Stimulated activated CD4-positive, alpha-beta T cell treated with anti-CD3 and anti-CD28 coated beads, Interleukin-12 subunit alpha, Interleukin-12 subunit beta, amount 100 ng/mL, for 48 hours (primary cell): ENCODE results near the gene CUTC.
"Not testable (repeated sequence)": the region's sequence is repeated elsewhere in the genome, so short reads cannot be mapped to it uniquely, and the experiment has no call there.

ENCODE experiments used
- DNase-seq, 3 donors: peaks; one replicate each; pipeline ENCODE4 v3.0.0-alpha.2; 2020; ENCODE audit warnings: low read depth in 2 of 3, low spot score in 1 of 3

The CUTC gene, protein sequence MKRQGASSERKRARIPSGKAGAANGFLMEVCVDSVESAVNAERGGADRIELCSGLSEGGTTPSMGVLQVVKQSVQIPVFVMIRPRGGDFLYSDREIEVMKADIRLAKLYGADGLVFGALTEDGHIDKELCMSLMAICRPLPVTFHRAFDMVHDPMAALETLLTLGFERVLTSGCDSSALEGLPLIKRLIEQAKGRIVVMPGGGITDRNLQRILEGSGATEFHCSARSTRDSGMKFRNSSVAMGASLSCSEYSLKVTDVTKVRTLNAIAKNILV

GRCh38 chr10:99732033-99732842 lies at the start of gene CUTC, which contains the start of gene COX15:
TSS of gene CUTC (plus strand) at chr10:99732234. CDS start at chr10:99732349, 115 bp downstream.
TSS of gene COX15 (minus strand) at chr10:99732127. CDS start at chr10:99732049, 78 bp downstream.
- peak; percentile 92 for DNase-seq

- no peak for DNase-seq
Observed at GRCh38 chr10:99682752-99683151, 49.3 kb upstream of the CUTC start.

DNA sequence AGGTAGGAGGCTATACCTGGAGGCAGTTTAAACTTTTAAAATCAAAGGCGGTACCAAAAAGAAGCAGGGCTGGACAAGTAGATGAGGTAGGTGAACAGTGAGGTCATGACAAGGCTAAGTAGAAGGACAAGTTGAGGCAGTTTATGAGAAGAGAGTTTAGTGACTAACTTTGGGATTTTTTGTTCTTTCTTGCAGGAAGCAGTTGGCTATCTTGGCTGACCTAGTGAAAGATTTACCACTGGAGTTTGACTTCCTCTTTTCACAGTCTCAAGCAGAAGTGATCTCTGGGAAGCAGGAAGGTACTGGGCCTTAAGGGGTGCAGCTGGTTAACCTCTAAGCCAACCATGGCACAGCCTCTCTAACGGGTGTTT lies 46.5 kb upstream of the CUTC start:
- no peak for DNase-seq

DNA sequence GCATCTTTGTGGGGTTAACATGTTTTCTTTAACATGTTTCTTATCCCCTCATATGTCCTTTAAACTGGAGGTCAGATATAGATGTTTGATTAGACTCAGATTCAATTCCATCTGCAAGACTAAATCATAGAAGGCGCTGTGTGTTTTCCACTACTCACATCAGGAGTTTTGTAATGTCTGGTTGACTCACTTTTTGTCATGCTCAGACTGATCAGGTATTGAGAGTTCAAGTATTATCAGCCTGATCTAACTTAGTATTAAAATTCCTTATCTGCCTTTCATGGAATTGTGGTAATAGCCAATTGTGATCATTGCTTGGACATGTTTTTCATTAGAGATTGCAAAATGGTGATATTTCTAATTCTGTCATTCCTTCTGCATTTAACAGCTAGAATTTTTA lies 42.6 kb upstream of the CUTC start:
- DNase-seq: no peak

DNA sequence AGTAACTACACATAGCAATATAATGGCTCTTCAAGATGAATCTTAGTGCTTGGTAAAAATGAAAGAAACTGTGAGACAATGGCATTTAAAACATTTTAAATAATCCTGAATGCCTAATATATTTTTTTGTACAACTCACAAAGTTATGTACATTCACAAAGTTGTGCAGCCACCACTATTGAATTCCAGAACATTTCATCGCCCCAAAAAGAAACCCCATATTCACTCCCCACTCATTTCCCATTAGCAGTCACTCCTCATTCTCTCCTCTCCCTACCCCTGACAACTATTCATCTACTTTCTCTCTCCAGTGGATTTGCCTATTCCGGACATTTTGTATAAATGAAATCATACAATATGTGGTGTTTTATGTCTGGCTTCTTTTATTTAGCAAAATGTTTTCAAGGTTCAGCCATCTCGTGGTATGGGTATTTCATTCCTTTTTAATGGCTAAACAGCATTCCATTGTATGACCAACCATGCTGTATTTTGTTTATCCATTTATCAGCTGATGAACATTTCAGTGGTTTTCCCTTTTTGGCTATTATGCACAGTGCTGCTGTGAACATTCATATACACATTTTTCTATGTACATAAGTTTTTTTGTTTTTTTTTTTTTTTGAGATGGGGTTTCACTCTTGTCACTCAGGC lies 38.0 kb upstream of the CUTC start:
- no peak for DNase-seq

DNA sequence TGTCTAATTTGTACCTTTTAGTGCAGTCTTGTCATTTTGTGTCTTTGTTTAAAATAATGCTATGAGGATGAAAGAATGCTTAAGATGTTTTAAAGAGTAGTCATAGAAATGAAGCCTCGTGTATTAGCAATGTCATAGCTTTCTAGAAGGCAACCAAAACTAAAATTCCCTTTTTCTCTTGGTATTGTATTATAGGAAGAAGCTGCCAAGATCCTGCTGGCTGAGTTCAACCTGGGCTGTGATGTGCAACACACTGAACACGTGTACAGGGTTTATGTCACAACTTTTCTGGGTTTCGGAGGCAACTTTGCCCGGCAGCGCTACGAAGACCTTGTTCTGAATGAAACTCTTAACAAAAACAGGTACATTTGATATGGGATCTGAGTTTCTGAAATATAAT lies 36.3 kb upstream of the CUTC start:
- DNase-seq: no peak

DNA sequence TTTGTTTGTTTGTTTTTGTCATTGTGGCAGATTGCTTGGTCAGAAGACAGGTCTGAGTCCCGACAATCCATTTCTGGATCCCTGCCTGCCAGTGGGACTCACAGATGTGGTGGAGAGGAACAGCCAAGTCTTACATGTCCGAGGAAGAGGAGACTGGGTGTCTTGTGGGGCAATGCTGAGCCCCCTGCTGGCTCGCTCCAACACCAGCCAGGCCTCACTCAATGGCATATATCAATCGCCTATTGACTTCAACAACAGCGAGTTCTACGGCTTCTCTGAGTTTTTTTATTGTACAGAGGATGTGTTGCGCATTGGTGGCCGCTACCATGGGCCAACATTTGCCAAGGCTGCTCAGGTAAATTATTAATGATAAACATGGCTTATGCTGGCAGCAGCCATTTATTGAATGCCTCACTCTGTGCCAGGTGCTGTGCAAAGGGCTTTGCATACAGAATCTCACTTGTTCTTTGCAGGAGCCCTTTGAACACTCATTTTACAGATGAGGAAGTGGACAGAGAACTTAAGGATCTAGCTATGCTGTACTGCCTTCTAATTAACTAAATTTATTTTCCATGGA lies 33.4 kb upstream of the CUTC start:
- DNase-seq: no peak

- DNase-seq: no peak
Observed at GRCh38 chr10:99700649-99701048, 31.4 kb upstream of the CUTC start.

DNA sequence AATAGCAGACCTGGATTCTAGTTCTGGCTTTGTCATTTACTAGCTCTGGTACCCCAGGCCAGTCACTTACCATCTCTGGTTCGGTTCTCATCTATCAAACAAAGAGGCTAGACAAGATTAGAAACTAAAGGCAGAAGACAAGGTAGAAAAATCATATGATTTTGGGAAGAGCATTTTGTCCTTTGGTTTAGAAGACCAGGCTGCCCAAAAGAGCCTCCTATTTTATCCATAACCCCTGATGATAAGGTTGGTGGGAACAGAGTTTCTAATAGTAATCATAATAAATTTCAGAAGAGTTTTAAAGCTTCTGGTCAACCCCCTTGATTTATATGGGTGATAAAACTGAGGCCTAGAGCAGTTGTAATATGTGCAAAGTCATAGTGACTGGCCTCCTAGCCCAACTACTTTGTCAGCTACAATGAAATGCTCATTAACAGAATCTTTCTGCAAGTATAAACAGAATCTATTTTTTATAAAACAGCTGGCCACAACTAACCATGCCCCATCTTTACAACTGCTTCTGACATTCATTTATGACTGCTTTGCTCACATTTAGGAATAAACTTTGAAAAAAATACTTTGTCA lies 23.5 kb upstream of the CUTC start:
- no peak for DNase-seq

DNA sequence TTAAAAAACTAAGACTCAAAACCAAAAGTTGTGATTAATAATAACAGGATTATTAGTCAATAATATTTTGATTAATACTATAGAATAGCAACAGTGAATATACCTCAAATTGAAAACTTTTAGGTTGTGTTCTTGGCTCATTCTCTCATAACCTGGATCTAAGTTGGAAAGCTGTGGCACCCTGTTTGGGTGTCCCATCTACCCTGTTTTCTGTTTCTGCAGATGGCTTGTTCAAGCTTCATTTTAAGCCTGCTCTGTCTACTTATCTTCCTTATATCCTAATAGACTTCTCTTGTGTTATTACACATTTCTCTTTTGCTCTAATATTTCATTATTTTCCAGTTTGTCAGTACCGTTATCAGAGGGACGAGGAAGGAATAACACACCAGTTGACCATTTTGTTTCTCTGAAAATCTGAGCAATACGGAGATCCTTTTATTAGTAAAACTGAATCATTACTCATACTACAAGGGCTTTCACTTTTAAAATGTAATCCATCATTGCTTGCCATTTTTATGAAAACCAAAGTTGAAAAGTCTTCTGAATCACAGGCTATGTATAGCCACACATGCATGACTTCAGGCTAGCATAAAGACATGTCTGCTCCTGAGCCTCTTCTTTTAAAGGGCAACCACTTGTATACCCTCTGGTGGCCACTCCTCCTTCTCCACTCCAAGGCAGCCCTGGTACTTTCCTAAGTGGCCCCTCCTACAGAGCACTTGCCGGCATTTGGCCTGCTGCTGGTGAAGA lies 22.4 kb upstream of the CUTC start:
- no peak for DNase-seq

GRCh38 chr10:99711129-99711719 lies 20.8 kb upstream of the CUTC start:
- peak in 1 of 3 donors; percentile 23 for DNase-seq

- no peak for DNase-seq
Observed at GRCh38 chr10:99714446-99714845, 17.6 kb upstream of the CUTC start.

DNA sequence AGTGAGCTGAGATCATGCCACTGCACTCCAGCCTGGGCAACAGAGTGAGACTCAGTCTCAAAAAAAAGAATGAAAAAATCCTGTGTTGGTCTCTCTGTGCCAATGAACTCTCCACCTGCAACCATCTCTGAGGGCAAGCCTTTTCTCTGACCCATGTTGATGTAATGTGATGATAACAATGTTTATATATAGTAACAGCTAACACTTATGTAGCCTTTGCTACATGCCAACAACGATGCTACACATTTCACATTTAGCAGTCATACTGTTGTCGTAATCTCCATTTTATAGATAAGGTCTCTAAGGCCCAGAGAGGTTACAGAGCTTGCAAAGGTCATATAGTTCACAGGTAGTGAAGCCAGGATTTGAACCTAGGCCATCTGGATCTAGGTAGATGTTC lies 11.6 kb upstream of the CUTC start:
- no peak for DNase-seq

GRCh38 chr10:99730026-99730425 lies 2.0 kb upstream of the CUTC start:
- no peak for DNase-seq

GRCh38 chr10:99731306-99732032 lies 565 bp upstream of the CUTC start:
- no peak for DNase-seq

DNA sequence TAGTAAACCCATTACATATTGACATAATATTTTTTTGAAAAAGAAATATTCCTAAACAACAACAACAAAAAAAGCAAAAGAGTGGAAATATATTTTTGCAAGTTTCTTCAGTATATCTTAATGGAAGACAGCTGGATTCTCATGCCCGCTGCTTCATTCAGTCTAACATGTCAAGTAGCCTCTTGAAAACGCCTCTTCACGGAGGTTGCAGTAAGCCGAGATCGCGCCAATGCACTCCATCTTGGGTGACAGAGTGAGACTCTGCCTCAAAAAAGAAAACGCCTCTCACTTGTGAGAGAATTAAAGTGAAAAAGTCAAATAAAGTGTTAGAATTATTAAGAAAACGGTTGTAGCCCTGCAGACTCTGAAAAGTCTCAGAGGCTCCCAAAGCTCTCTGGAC lies 1.3 kb downstream of the CUTC start:
- DNase-seq: no peak

DNA sequence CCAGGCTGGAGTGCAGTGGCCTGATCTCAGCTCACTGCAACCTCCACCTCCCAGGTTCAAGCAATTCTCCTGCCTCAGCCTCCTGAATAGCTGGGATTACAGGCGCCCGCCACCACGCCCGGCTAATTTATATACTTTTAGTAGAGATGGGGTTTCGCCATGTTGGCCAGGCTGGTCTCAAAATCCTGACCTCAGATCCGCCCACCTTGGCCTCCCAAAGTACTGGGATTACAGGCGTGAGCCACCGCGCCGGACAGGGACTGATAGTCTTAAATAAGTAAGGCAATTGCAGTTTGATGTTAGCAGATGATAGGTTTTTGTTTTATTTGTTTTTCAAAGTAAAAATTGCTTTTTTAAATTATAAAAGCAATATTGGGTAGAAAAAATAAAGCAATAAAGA lies 2.1 kb downstream of the CUTC start:
- DNase-seq: not testable (repeated sequence)

DNA sequence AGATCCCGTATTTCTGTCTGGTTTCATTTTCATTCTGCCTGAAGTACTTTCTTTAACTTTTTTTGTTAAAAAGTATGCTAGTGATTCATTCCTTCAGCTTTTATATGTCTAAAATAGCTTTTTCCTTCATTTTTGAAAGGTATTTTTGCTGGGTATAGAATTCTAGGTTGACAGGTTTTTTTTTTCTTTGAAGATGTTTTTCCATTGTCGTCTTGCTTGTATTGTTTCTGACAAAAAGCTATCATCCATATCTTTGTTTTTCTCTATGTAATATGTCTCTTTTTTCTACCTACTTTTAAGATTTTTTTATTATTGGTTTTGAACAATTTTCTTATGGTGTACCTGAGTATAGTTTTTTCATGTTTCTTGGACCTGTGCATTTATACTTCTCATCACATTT lies 8.2 kb downstream of the CUTC start:
- DNase-seq: no peak

DNA sequence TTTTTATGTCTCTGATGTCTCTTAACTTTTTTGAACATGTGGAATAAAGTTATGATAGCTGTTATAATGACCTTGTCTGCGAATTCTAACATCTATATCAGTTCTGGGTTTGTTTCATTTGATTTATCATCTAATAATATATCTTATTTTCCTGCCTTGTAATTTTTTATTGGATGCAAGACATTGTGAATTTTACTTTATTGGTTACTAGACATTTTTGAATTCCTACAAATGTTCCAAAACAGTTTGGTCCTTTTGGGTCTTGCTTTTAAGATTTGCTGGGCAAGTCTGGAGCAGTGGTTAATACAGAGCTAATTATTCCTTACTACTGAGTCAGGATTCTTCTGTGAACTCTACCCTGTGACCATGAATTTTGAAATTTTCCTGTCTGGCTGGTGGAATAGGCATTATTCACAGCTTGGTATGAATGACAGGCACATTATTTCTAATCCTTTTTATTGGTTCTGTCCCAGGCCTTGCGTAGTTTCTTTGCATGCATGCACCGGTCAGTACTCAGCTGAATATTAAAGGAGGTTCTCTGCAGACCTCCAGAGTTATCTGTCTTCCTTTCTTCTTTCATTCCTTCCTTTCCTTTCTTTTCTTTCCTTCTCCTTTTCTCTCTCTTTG lies 9.0 kb downstream of the CUTC start:
- no peak for DNase-seq
